Cardiac ventricle fibroblast (primary cell): ENCODE measurements around the gene KRTAP6-2. TPM values are rescaled to one million over a fixed set of nuclear protein-coding genes. Genes with fewer than 3 reads are reported as not detected.

Experiments
- total RNA-seq: library from RNA; depleted of rRNA; stranded (reverse); fragments of >200 nt; gene quantifications from 2 replicates; pipeline ENCODE4 v1.2.3, GENCODE V29; 2015

KRTAP6-2 gene, protein sequence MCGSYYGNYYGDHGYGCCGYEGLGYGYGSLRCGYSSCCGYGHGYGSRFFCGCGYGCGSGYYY
- total RNA-seq, result not detected in 2 replicates

DNA sequence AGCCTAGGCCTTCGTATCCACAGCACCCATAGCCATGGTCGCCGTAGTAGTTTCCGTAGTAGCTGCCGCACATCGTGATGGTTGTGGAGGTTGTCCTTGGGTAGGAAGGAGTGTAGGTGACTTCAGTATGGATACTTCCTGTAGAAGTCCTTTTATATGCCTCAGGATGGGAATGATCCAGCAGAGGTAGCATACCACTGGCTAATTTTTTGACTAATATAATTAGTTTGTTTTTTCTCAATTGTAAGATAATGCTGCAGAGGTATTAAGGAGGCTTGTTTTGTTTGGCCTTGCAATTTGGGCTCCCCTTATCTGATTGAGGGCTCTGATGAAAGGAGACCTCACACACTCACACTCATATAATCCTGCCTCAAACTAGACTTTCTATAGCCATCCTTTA is at the start of gene KRTAP6-2:
TSS of gene KRTAP6-2 (minus strand) at position 101 of the 400 bp plus-strand sequence. CDS start at position 73, 28 bp downstream.

DNA sequence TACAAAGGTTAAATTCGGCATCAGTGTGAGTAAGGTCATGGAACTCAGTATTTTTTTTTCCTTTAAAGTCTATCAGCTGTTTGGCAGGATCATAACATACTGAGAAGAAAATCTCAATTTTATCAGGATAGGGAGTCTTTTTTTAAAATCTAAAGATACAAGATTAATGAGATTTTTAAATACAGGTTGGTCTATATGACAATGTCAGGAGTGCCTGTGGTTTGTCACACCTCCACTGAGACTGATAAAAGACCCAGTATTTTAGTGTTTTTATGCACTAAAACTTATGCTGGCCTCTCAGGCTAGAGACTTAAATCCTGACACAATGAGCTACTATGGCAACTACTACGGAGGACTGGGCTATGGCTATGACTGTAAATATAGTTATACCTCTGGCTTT is 43.9 kb upstream of the KRTAP6-2 start, which contains the start of gene KRTAP20-3:
TSS of gene KRTAP20-3 (plus strand) at position 301 of the 400 bp plus-strand sequence.

DNA sequence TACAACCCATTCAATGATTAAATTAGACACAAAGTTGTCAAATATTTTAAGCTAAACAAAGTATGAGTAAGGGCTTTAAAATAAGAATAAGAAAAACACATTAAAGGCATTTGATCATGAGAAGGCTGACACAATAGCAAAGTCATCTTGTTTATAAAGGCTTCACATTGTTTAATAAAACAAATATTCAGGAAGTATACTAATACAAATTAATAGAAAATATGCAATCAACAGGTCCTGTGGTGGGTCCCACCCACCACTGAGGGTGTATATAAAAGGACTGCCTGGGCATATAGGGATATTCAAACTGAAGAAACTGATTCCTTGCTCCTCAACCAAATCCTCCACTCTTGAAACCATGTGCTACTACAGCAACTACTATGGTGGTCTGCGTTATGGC is 36.2 kb upstream of the KRTAP6-2 start, which contains the start of gene KRTAP20-2:
TSS of gene KRTAP20-2 (plus strand) at position 301 of the 400 bp plus-strand sequence. CDS start at position 359, 58 bp downstream.

DNA sequence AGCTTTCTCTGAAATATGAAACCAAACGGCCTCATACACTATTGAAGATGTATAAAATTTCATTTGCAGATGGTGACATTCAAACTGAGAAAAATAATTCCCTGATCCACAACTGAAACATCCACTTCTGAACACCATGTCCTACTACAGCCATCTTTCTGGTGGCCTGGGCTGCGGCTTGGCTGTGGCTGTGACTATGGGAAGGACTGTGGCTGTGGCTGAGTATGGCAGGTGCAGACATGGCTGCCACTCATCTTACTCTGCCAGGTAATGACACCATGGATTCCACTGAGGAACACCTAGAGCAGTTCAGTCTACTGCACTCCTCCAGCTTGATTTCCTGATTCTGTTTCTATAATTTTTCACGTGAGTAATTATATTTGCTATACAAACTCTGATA is 21.8 kb upstream of the KRTAP6-2 start, which contains the start of gene KRTAP20-4:
TSS of gene KRTAP20-4 (plus strand) at position 106 of the 400 bp plus-strand sequence.

DNA sequence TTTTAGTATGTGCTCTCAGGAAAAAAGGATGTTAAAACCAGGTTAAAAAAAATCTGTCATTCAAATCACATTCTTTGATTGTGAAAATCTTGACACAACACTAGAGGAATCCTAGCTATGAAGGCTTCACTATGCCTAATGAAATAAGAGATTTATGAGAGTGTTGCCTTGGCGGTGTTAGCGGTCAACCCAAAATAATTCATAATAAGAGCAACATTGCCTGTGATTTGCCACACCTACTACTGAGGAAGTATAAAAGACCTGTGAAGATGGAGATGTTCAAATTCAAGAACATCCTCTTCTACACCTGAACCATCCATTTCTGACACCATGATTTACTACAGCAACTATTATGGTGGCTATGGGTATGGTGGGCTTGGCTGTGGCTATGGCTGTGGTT is 17.4 kb upstream of the KRTAP6-2 start, which contains the start of gene KRTAP20-1:
TSS of gene KRTAP20-1 (plus strand) at position 301 of the 400 bp plus-strand sequence. CDS start at position 331, 30 bp downstream.

DNA sequence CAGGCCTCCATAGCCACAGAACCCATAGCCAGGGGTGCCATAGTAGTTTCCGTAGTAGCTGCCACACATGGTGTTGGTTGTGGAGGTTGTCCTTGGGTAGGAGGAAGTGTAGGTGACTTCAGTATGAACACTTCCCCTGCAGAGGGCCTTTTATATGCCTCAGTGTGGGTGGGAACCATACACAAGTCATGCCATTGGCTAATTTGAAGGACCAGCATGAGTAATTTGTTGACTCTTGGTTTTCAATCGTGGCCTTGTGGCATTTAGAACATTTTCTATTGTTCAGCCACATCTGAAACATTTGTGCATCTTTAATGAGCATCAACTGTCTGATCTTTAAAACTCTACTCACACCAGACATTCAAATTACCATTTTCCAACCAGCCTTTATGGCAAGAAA is 15.1 kb upstream of the KRTAP6-2 start, which contains the start of gene KRTAP6-1:
TSS of gene KRTAP6-1 (minus strand) at position 95 of the 400 bp plus-strand sequence. CDS start at position 69, 26 bp downstream.

DNA sequence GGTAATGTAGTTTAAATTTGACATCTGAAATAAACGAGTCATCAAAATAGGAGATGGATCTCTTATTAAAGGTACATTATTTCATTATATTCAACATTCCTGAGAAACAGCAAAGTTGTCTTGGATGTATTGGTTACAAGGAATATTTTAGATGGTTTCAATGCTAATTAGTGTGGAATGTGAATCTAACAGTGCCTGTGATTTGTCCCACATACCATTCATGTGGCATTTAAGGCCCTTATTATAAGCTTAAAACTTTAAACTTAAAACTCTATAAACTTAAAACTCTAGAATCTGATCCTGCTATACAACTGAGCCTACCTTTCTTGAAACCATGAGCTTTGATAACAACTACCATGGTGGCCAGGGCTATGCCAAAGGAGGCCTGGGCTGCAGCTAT is 2.1 kb upstream of the KRTAP6-2 start, which contains the start of gene KRTAP22-1:
TSS of gene KRTAP22-1 (plus strand) at position 301 of the 400 bp plus-strand sequence.

DNA sequence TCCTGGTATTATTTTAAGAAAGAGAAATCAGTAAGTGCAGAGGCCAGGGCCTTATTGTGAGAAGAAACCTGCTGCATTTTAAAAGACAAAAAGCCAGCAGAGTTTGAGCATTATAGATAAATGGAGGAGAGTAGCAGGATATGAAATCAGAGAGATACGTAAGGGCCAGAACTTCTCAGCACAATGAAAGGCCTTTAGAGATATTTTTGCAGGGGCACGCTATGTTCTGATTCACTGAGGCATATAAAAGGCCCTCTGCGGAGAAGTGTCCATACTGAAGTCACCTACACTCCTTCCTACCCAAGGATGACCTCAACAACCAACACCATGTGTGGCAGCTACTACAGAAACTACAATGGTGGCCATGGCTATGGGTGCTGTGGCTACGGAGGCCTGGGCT is 6.6 kb downstream of the KRTAP6-2 start, which contains the start of gene KRTAP6-3:
TSS of gene KRTAP6-3 (plus strand) at position 301 of the 400 bp plus-strand sequence. CDS start at position 307, 6 bp downstream.

DNA sequence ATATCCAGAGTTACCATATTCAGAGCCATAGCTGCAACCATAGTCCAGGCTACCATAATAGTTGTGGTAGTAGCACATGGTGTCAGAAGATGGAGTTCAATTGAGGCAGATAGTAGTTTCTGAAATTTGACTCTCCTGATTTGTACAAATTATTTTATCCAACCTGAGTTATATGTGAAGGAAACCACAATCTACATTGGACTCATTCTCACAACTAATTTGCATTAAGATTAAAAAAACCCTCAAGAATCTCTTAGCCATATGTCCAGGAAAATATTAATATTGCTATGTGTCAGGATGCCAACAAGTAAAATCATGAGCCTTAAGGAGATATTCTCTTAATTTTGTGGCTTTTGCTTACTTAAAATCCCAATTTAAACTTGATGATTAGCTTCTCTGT is 8.4 kb downstream of the KRTAP6-2 start, which contains the start of gene KRTAP22-2:
TSS of gene KRTAP22-2 (minus strand) at position 101 of the 400 bp plus-strand sequence.

DNA sequence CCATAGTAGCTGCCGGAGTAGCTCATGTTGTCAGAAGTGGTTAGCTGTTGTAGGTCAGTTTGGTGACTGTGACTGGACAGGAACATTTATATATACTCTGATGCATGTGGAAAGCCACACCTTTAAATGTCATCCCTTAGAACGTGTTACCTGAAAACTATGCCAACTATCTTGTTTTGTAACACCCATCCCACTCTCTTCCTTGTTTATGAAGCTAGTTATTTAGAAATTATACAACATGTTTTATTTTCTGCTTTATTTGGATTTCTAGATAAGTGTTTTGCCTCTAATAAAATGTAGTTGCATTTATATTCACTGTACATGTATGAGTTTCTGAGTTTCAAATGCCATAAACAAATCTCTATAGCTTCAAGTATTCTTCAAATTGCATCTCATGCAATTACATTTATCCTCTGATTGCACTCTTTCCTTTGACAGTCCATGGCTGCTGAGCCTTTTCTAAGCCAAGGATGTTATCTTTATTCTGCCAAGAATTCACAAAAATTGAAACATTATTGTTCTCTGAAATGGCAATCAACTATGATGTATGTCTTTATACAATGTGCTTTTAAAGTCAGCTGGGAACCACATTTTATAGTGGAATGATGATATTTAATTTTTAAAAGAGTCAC is 37.3 kb downstream of the KRTAP6-2 start, which contains the start of gene KRTAP19-7:
TSS of gene KRTAP19-7 (minus strand) at position 51 of the 632 bp plus-strand sequence. CDS start at position 26, 25 bp downstream.

Other genes with a start within 250 kb of the KRTAP6-2 start
- not detected in 2 replicates for gene KRTAP13-2, start 226.6 kb downstream of the KRTAP6-2 start, total RNA-seq
- gene KRTAP13-1, start 202.9 kb downstream of the KRTAP6-2 start, total RNA-seq, result not detected in 2 replicates
- not detected in 2 replicates for gene KRTAP13-3, start 173.0 kb downstream of the KRTAP6-2 start, total RNA-seq
- not detected in 2 replicates for gene KRTAP13-4, start 168.7 kb downstream of the KRTAP6-2 start, total RNA-seq
- not detected in 2 replicates for gene KRTAP15-1, start 158.6 kb downstream of the KRTAP6-2 start, total RNA-seq
- gene KRTAP19-1, start 118.5 kb downstream of the KRTAP6-2 start, total RNA-seq, result not detected in 2 replicates
- gene KRTAP19-2, start 111.5 kb downstream of the KRTAP6-2 start, total RNA-seq, result not detected in 2 replicates
- not detected in 2 replicates for gene KRTAP19-3, start 106.9 kb downstream of the KRTAP6-2 start, total RNA-seq
- gene KRTAP19-4, start 101.7 kb downstream of the KRTAP6-2 start, total RNA-seq, result not detected in 2 replicates
- gene KRTAP19-5, start 96.8 kb downstream of the KRTAP6-2 start, total RNA-seq, result not detected in 2 replicates
- not detected in 2 replicates for gene KRTAP19-6, start 57.0 kb downstream of the KRTAP6-2 start, total RNA-seq
- gene KRTAP19-7, start 37.6 kb downstream of the KRTAP6-2 start, total RNA-seq, result not detected in 2 replicates
- gene KRTAP22-2, start 8.5 kb downstream of the KRTAP6-2 start, total RNA-seq, result not detected in 2 replicates
- gene KRTAP6-3, start 6.5 kb downstream of the KRTAP6-2 start, total RNA-seq, result not detected in 2 replicates
- gene KRTAP22-1, start 2.2 kb upstream of the KRTAP6-2 start, total RNA-seq, result not detected in 2 replicates
- gene KRTAP6-1, start 15.0 kb upstream of the KRTAP6-2 start, total RNA-seq, result not detected in 2 replicates
- not detected in 2 replicates for gene KRTAP20-1, start 17.5 kb upstream of the KRTAP6-2 start, total RNA-seq
- not detected in 2 replicates for gene KRTAP20-4, start 21.7 kb upstream of the KRTAP6-2 start, total RNA-seq
- not detected in 2 replicates for gene KRTAP20-2, start 36.3 kb upstream of the KRTAP6-2 start, total RNA-seq
- gene KRTAP20-3, start 44.0 kb upstream of the KRTAP6-2 start, total RNA-seq, result not detected in 2 replicates
- not detected in 2 replicates for gene KRTAP21-3, start 119.9 kb upstream of the KRTAP6-2 start, total RNA-seq
- gene KRTAP21-2, start 148.4 kb upstream of the KRTAP6-2 start, total RNA-seq, result not detected in 2 replicates
- not detected in 2 replicates for gene KRTAP21-1, start 156.5 kb upstream of the KRTAP6-2 start, total RNA-seq
- not detected in 2 replicates for gene KRTAP8-1, start 214.4 kb upstream of the KRTAP6-2 start, total RNA-seq
- gene KRTAP7-1, start 230.9 kb upstream of the KRTAP6-2 start, total RNA-seq, result not detected in 2 replicates